Neural progenitor cell (in vitro differentiated cells): Measurements from ENCODE around the gene DAB2.

Experiments
- EZH2phosphoT487 ChIP-seq: fragments of 200-600 bp; sonication (generic); IDR thresholded peaks from 2 replicates; pipeline ENCODE4 v1.6.1; 2017; ENCODE audit warnings: antibody characterized with exemption
- TF ChIP-seq, protein P1 (sequence below): fragments of 200-600 bp; sonication (generic); IDR thresholded peaks from 2 replicates; pipeline ENCODE4 v1.5.1; 2017; ENCODE audit warnings: antibody characterized with exemption, mild to moderate bottlenecking

DNA sequence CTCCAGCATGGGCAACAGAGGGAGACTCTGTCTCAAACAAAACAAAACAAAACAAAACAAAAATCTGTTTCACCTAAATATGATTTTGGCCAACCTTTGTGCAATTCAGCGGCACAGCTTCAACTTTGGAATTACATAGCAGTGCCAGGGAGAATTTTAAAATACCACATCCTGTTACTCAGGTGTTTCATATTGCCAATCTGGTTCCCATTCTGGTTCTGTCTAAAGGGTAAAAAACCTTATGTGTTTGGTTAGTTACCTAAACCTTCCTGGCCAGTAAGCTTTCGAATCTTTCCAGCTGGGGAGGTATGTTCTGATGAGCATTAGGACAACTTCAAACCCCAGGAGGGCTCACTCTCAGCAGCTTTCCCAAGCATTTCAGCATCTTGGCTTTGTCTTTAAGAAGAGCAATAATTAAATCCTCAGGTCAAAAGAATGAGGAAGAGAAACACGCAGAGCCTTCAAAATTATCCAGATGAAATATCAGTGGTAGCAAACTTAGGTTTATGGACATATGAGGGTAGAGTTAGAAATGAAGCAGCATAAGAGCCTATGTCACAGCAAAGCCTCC, 2.7 kb downstream of the DAB2 start:
- TF ChIP-seq, protein P1, sequence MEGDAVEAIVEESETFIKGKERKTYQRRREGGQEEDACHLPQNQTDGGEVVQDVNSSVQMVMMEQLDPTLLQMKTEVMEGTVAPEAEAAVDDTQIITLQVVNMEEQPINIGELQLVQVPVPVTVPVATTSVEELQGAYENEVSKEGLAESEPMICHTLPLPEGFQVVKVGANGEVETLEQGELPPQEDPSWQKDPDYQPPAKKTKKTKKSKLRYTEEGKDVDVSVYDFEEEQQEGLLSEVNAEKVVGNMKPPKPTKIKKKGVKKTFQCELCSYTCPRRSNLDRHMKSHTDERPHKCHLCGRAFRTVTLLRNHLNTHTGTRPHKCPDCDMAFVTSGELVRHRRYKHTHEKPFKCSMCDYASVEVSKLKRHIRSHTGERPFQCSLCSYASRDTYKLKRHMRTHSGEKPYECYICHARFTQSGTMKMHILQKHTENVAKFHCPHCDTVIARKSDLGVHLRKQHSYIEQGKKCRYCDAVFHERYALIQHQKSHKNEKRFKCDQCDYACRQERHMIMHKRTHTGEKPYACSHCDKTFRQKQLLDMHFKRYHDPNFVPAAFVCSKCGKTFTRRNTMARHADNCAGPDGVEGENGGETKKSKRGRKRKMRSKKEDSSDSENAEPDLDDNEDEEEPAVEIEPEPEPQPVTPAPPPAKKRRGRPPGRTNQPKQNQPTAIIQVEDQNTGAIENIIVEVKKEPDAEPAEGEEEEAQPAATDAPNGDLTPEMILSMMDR: no peak
- no peak for TF ChIP-seq EZH2phosphoT487
